AG04450 (cell line): ENCODE measurements around the gene CACNA1E. TPM values are rescaled to one million over a fixed set of nuclear protein-coding genes. Genes with fewer than 3 reads are reported as not detected.

Experiments used
- CTCF ChIA-PET: fragments of 300-600, 350-600 bp; formaldehyde crosslinking; extraction: SDS; loops from one replicate; lab custom pipeline; 2022; ENCODE audit warnings: antibody characterized with exemption, inconsistent platforms; lab: Charles Lee
- POLR2A ChIA-PET: fragments of 350-600 bp; formaldehyde crosslinking; extraction: SDS; loops from one replicate; lab custom pipeline; 2021; ENCODE audit warnings: antibody characterized with exemption, inconsistent platforms; lab: Yijun Ruan, JAX
- DNase-seq: peaks from one replicate; pipeline ENCODE4 v3.0.0-alpha.2; 2011; ENCODE audit warnings: low read depth, low spot score
- H3K27ac ChIP-seq: one replicate; pipeline ENCODE4 v1.5.1; 2012; ENCODE audit warnings: low read depth, low read length, control low read depth
- H3K27me3 ChIP-seq: one replicate; pipeline ENCODE4 v1.6.0; 2012; ENCODE audit warnings: low read length; ENCODE audit not compliant: control insufficient read depth, insufficient read depth
- H3K4me3 ChIP-seq: 2 replicates; pipeline ENCODE4 v1.5.1; 2011; ENCODE audit warnings: mild to moderate bottlenecking, low read depth, low read length, control low read depth
- H3K9me3 ChIP-seq: 2 replicates; pipeline ENCODE4 v1.5.1; 2012; ENCODE audit warnings: low read length; ENCODE audit not compliant: control insufficient read depth, insufficient read depth
- polyA plus RNA-seq: library from polyadenylated mRNA; depleted of rRNA; stranded (reverse); fragments of >200 nt; gene quantifications from 2 replicates; pipeline ENCODE4 v1.2.3, GENCODE V29; 2011
- TF ChIP-seq, protein P1 (sequence below): IDR thresholded peaks from 2 replicates; pipeline ENCODE4 v1.5.1; 2011; ENCODE audit warnings: low read depth, low read length, control low read depth, inconsistent platforms

CACNA1E gene
- polyA plus RNA-seq, 1 experiment: not detected

- DNase-seq: no peak
- H3K27ac ChIP-seq: no peak overlapping the region
- TF ChIP-seq, protein P1, sequence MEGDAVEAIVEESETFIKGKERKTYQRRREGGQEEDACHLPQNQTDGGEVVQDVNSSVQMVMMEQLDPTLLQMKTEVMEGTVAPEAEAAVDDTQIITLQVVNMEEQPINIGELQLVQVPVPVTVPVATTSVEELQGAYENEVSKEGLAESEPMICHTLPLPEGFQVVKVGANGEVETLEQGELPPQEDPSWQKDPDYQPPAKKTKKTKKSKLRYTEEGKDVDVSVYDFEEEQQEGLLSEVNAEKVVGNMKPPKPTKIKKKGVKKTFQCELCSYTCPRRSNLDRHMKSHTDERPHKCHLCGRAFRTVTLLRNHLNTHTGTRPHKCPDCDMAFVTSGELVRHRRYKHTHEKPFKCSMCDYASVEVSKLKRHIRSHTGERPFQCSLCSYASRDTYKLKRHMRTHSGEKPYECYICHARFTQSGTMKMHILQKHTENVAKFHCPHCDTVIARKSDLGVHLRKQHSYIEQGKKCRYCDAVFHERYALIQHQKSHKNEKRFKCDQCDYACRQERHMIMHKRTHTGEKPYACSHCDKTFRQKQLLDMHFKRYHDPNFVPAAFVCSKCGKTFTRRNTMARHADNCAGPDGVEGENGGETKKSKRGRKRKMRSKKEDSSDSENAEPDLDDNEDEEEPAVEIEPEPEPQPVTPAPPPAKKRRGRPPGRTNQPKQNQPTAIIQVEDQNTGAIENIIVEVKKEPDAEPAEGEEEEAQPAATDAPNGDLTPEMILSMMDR: no peak
- ChIA-PET CTCF (no interaction called here), POLR2A (no interaction called here)
- H3K9me3 ChIP-seq: no peaks in the 10 kb centered on the region; the same call in 1 of the 2 replicates
- no peaks in the 10 kb centered on the region for H3K27me3 ChIP-seq
- no peak overlapping the region for H3K4me3 ChIP-seq
Measured at GRCh38 chr1:181607524-181607923, 124.2 kb downstream of the CACNA1E start.

- Histone ChIP-seq H3K27me3 (no peaks in the 10 kb centered on the region), H3K9me3 (no peaks in the 10 kb centered on the region; the same call in 1 of the 2 replicates), H3K27ac (no peak overlapping the region), H3K4me3 (no peak overlapping the region)
- DNase-seq: no peak
- TF ChIP-seq, protein P1: no peak
- POLR2A ChIA-PET: no interaction called here
- CTCF ChIA-PET: no interaction called here
Measured at GRCh38 chr1:181608386-181608785, 125.1 kb downstream of the CACNA1E start.

- ChIA-PET CTCF (no interaction called here), POLR2A (no interaction called here)
- no peaks in the 10 kb centered on the region for H3K9me3 ChIP-seq
- H3K4me3 ChIP-seq: no peak overlapping the region
- DNase-seq: no peak
- H3K27me3 ChIP-seq: no peaks in the 10 kb centered on the region
- TF ChIP-seq, protein P1: no peak
- H3K27ac ChIP-seq: no peak overlapping the region
Measured at GRCh38 chr1:181608948-181609347, 125.6 kb downstream of the CACNA1E start.

GRCh38 chr1:181612100-181612499 lies 128.8 kb downstream of the CACNA1E start:
- Histone ChIP-seq H3K4me3 (no peak overlapping the region), H3K27me3 (no peaks in the 10 kb centered on the region), H3K27ac (no peak overlapping the region), H3K9me3 (no peaks in the 10 kb centered on the region)
- DNase-seq: no peak
- POLR2A ChIA-PET: no interaction called here
- CTCF ChIA-PET: no interaction called here
- TF ChIP-seq, protein P1: no peak

GRCh38 chr1:181618559-181618958 lies 135.2 kb downstream of the CACNA1E start:
- H3K27ac ChIP-seq: no peak overlapping the region
- no peaks in the 10 kb centered on the region for H3K27me3 ChIP-seq
- DNase-seq: no peak
- TF ChIP-seq, protein P1: no peak
- POLR2A ChIA-PET: no interaction called here
- CTCF ChIA-PET: no interaction called here
- no peak overlapping the region for H3K4me3 ChIP-seq
- H3K9me3 ChIP-seq: no peaks in the 10 kb centered on the region
